Ascending aorta (tissue), 2 donors: ENCODE data around the gene CD226. TPM values are rescaled to one million over a fixed set of nuclear protein-coding genes. Genes with fewer than 3 reads are reported as not detected.

ENCODE experiments used
- DNase-seq, 2 donors: peaks; one replicate each; pipeline ENCODE4 v3.0.0-alpha.2; 2019; ENCODE audit warnings: low spot score in 2 of 2
- H3K27ac ChIP-seq, 2 donors: fragments of 200-600 bp; sonication (generic); one replicate each; pipeline ENCODE4 v1.5.1; 2016 to 2017; ENCODE audit warnings: mild to moderate bottlenecking in 1 of 2
- H3K27me3 ChIP-seq: fragments of 200-600 bp; sonication (generic); one replicate; pipeline ENCODE4 v1.5.1; 2017
- H3K36me3 ChIP-seq, 2 donors: fragments of 200-600 bp; sonication (generic); one replicate each; pipeline ENCODE4 v1.5.1; 2016
- H3K4me1 ChIP-seq, 2 donors: fragments of 200-600 bp; sonication (generic); one replicate each; pipeline ENCODE4 v1.5.1; 2016 to 2017; ENCODE audit warnings: mild to moderate bottlenecking in 1 of 2
- H3K4me3 ChIP-seq, 2 donors: fragments of 200-600 bp; sonication (generic); one replicate each; pipeline ENCODE4 v1.5.1; 2016 to 2017; ENCODE audit warnings: mild to moderate bottlenecking in 1 of 2
- H3K9me3 ChIP-seq, 2 donors: fragments of 200-600 bp; sonication (generic); one replicate each; pipeline ENCODE4 v1.5.1; 2016
- intact Hi-C: fragments of 100-400 bp; cut with DNase I; formaldehyde crosslinking; loops from one replicate; pipeline ENCODE4 v1.15.1; 2023
- total RNA-seq: library from RNA; depleted of rRNA; stranded (reverse); fragments of >200 nt; gene quantifications from one replicate; pipeline ENCODE4 v1.1.0, GENCODE V29; 2016
- TF ChIP-seq, protein P1 (sequence below), 3 experiments: fragments of 200-600 bp in 2 of 3; fragments of 450-650 bp in 1 of 3; sonication (generic) in 2 of 3; IDR thresholded peaks; one replicate each; pipeline ENCODE4 v1.5.1; 2016 to 2019; ENCODE audit warnings: antibody characterized with exemption in 3 of 3, mild to moderate bottlenecking in 1 of 3, moderate library complexity in 1 of 3

The CD226 gene
- total RNA-seq, 1 donor from 2014 or later, result 3.3 TPM

DNA sequence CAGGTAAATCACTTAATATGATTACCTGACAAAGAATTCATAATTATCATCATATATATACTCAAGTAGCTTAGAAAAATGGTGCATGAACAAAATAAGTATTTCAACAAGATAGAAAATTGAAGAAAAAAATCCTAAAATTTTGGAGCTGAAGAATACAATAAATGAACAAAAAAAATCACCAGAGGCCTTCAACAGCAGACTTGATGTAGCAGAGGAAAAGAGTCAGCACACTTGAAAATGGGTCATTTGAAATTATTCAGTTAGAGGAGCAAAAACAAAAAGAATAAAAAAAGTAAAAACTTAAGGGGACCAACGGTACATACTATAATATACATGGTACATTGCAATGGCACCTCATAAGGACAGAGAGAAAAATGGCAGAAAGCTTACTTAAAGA is 40.2 kb upstream of the CD226 start:
- Histone ChIP-seq H3K9me3 (peaks cover 0 to 26% of the 10 kb centered on the region in 2 donors), H3K27me3 (no peaks in the 10 kb centered on the region), H3K4me1 (no peaks in the 10 kb centered on the region), H3K4me3 (no peak overlapping the region), H3K27ac (no peak overlapping the region), H3K36me3 (peaks cover 4% of the 10 kb centered on the region in 2 donors)
- intact Hi-C loops, result no loop called here
- TF ChIP-seq, protein P1, sequence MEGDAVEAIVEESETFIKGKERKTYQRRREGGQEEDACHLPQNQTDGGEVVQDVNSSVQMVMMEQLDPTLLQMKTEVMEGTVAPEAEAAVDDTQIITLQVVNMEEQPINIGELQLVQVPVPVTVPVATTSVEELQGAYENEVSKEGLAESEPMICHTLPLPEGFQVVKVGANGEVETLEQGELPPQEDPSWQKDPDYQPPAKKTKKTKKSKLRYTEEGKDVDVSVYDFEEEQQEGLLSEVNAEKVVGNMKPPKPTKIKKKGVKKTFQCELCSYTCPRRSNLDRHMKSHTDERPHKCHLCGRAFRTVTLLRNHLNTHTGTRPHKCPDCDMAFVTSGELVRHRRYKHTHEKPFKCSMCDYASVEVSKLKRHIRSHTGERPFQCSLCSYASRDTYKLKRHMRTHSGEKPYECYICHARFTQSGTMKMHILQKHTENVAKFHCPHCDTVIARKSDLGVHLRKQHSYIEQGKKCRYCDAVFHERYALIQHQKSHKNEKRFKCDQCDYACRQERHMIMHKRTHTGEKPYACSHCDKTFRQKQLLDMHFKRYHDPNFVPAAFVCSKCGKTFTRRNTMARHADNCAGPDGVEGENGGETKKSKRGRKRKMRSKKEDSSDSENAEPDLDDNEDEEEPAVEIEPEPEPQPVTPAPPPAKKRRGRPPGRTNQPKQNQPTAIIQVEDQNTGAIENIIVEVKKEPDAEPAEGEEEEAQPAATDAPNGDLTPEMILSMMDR (IDR thresholded peaks at IDR 0.05), result no peak
- DNase-seq, result no peak

DNA sequence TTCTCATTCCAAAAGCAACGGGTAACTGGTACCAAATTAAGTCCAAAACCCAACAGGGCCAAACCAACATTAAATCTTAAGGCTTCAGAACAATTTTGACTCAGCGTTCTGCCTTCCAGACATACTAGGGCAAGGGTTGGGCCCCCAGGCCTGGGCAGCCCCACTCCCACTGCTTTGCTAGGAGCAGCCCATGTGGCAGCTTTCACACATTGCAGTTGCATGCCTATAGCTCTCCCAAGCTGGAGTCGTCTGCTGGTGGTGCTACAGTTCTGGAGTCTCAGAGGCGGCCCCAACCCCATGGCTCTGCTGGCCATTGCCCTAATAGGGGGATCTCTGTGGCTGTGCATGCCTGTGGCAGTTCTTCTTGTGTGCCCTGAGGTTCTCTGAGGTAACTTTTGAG is 37.6 kb upstream of the CD226 start:
- no peak for DNase-seq
- H3K36me3 ChIP-seq, result peaks cover 4% of the 10 kb centered on the region in 2 donors
- no peak overlapping the region for H3K4me3 ChIP-seq
- no peaks in the 10 kb centered on the region for H3K27me3 ChIP-seq
- no peaks in the 10 kb centered on the region for H3K4me1 ChIP-seq
- H3K27ac ChIP-seq, result no peak overlapping the region
- intact Hi-C loops, result no loop called here
- TF ChIP-seq, protein P1 (IDR thresholded peaks at IDR 0.05), result no peak
- peaks cover 0 to 26% of the 10 kb centered on the region in 2 donors for H3K9me3 ChIP-seq

DNA sequence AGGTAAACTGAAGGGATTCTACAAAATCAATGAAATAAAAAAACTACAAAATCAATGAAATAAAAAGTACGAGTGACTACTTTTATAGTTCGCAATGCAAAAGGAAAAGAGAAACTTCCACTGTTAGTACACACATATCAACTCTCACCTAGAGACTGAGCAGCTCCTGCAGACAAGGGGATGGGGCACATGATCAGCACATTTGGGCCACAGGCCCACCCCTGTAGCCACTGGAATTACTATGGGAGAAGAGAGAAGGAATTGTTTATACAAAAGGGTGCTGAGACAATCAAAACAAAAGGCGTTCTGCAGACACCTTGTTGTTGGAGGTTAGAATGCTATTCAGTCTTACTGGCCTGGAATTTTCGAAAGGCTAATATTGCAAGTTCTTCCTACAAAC is 34.7 kb upstream of the CD226 start:
- no peaks in the 10 kb centered on the region for H3K27me3 ChIP-seq
- TF ChIP-seq, protein P1 (IDR thresholded peaks at IDR 0.05), result no peak
- intact Hi-C loops, result no loop called here
- peaks cover 4 to 11% of the 10 kb centered on the region in 2 donors for H3K36me3 ChIP-seq
- no peak overlapping the region for H3K27ac ChIP-seq
- no peaks in the 10 kb centered on the region for H3K4me1 ChIP-seq
- no peak overlapping the region for H3K4me3 ChIP-seq
- H3K9me3 ChIP-seq, result peaks cover 0 to 3% of the 10 kb centered on the region in 2 donors
- DNase-seq, result no peak

DNA sequence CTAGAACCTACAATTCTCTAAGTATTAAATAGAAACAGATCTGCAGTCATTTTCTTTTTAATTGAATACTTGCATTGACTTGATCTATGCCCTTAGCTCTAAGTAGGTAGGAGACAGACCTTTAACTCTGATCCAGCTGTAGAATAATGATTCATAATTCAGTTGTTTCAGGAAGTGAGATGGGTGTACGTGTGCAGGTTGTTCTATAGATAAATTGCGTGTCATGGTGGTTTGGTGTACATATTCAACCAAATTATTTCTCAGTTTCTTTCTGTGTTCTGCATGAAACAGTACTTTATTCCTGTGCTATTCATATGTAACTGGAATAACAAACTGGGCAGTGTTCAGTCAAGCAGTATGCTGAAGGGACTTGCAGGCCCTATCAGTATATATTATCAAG is 34.3 kb upstream of the CD226 start:
- intact Hi-C loops, result no loop called here
- peaks cover 4 to 11% of the 10 kb centered on the region in 2 donors for H3K36me3 ChIP-seq

DNA sequence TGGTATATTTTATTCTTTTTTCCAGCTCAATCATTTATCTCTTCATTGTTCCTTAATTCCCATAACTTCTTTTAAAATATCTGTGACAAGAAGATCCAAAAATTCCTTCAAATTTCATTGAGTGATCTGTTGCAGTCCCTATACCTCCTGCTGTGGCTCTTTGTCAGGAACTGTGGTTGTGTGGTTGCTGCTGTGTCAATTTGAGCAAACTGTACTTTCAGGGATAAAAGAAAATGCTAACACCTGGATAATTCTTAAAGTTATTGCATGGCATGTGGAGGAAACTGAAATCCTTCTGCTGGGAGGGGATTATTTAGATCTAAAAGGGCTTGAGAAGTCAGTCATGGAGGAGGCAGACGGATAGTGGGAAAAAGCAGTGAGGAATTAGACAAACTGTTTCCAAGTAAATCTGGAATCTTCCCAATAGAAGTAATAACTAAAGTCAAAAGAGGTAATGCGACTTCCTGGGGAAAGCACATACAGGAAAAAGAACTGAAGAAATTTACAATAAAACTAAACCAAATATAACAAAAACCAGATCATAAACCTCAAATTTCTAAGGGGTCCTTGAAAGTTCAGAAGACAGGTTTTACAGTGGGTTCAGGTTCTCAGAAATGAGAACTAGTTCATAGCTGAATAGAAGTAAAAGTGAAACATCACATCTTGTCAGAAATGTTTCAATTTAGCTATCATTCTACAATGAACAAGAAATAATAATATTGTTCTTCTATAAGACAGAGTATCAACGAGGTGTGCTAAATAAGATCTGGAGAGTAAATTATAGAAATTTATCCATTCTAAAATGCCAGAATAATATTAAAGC is 33.5 kb upstream of the CD226 start:
- TF ChIP-seq, protein P1 (IDR thresholded peaks at IDR 0.05), result no peak
- Histone ChIP-seq H3K27me3 (no peaks in the 10 kb centered on the region), H3K36me3 (peaks cover 4 to 7% of the 10 kb centered on the region in 2 donors), H3K27ac (no peak overlapping the region), H3K4me1 (no peaks in the 10 kb centered on the region), H3K9me3 (peaks cover 6 to 14% of the 10 kb centered on the region in 2 donors), H3K4me3 (no peak overlapping the region)
- intact Hi-C loops, result no loop called here
- DNase-seq, result no peak

More for the DNA sequence above, 34.3 kb upstream of the CD226 start:
- DNase-seq, result no peak
- Histone ChIP-seq H3K4me3 (no peak overlapping the region), H3K4me1 (no peaks in the 10 kb centered on the region), H3K9me3 (peaks cover 0 to 6% of the 10 kb centered on the region in 2 donors), H3K27me3 (no peaks in the 10 kb centered on the region), H3K27ac (no peak overlapping the region)
- TF ChIP-seq, protein P1 (IDR thresholded peaks at IDR 0.05), result no peak
